Measurements from ENCODE around the gene FBXO45. TPM values are rescaled to one million over a fixed set of nuclear protein-coding genes. Genes with fewer than 3 reads are reported as not detected.

The FBXO45 gene
- total and polyA plus RNA-seq, 10 of the 15 experiments (the other 5 are each of a cell fraction or from before 2014, with no cell fraction given) = 4.0 to 17.3 (median 11.8) TPM

- TF ChIP-seq ZBTB4 (CRISPR knock-in tag; IDR thresholded peaks at IDR 0.05) (no peak), BHLHE40 (IDR thresholded peaks at IDR 0.05; ENCODE audit: borderline replicate concordance in 1 of 2, low read depth in 2 of 2, low read length in 1 of 2) (peak in 1 of 2 experiments; percentile 35; a peak in 1 of 4 replicates), CHD1 (IDR thresholded peaks at IDR 0.05; ENCODE audit: low read depth, low read length) (no peak), KDM1A (IDR thresholded peaks at IDR 0.05; ENCODE audit: borderline replicate concordance) (no peak), BRCA1 (IDR thresholded peaks at IDR 0.05; ENCODE audit: low read depth, low read length) (no peak), CBFB (IDR thresholded peaks at IDR 0.05; ENCODE audit: low read depth) (no peak), FOXM1 (IDR thresholded peaks at IDR 0.05; ENCODE audit: low read depth, low read length) (no peak), ATF7 (IDR thresholded peaks at IDR 0.05; ENCODE audit: low read depth) (peak; percentile 73), RAD21 (IDR thresholded peaks at IDR 0.05; ENCODE audit: insufficient read depth, low read depth, low read length) (peak; percentile 74), TAF1 (IDR thresholded peaks at IDR 0.05; ENCODE audit: borderline replicate concordance, low read depth, low read length) (no peak)
These were observed 49.3 kb upstream of the FBXO45 start (continued) for GRCh38 chr3:196518966-196519717.
